Activated B cell treated with CpG ODN at 0.5 μM for 24 hours (primary cell): ENCODE measurements around the gene LRRC73. TPM values are rescaled to one million over a fixed set of nuclear protein-coding genes. Genes with fewer than 3 reads are reported as not detected.

Experiments used
- ATAC-seq: fragments of 200-7000 bp; cut with Tn5 transposase; one replicate; pipeline ENCODE4 v1.10.0; 2021; ENCODE audit warnings: low read depth, mild to moderate bottlenecking, moderate library complexity
- CTCF ChIA-PET: fragments of 350-600 bp; sonication (Branson Sonifier 250); formaldehyde crosslinking; loops from one replicate; lab custom pipeline; 2021; ENCODE audit warnings: antibody characterized with exemption; lab: Charles Lee
- POLR2A ChIA-PET: fragments of 350-600 bp; sonication (Branson Sonifier 250); formaldehyde crosslinking; loops from one replicate; lab custom pipeline; 2021; ENCODE audit warnings: antibody characterized with exemption; lab: Charles Lee
- DNase-seq: peaks from one replicate; pipeline ENCODE4 v3.0.0; 2022
- H3K27ac Mint-ChIP-seq: one replicate; pipeline ENCODE4 v1.8.0; 2020; ENCODE audit warnings: mixed read lengths
- H3K27me3 Mint-ChIP-seq: one replicate; pipeline ENCODE4 v1.8.0; 2021; ENCODE audit warnings: mixed read lengths
- H3K36me3 Mint-ChIP-seq: one replicate; pipeline ENCODE4 v1.8.0; 2021; ENCODE audit warnings: low read depth, mixed read lengths
- H3K4me1 Mint-ChIP-seq: one replicate; pipeline ENCODE4 v1.8.0; 2021; ENCODE audit warnings: mixed read lengths
- H3K4me3 Mint-ChIP-seq: one replicate; pipeline ENCODE4 v1.8.0; 2020; ENCODE audit warnings: mild to moderate bottlenecking, mixed read lengths
- H3K9me3 Mint-ChIP-seq: one replicate; pipeline ENCODE4 v1.8.0; 2020; ENCODE audit warnings: mixed read lengths
- CTCF ChIP-seq: fragments of 200-600 bp; IDR thresholded peaks from one replicate; pipeline ENCODE4 v1.8.0; 2022; ENCODE audit warnings: antibody characterized with exemption, mild to moderate bottlenecking
- intact Hi-C: fragments of 100-400 bp; cut with micrococcal nuclease; formaldehyde crosslinking; loops from one replicate; pipeline ENCODE4 v1.15.1; 2024
- total RNA-seq: library from RNA; stranded (reverse); gene quantifications from 2 replicates; pipeline ENCODE4 v1.2.3, GENCODE V29; 2022

Gene LRRC73
- total RNA-seq, 1 donor from 2014 or later, result 0.31 TPM

GRCh38 chr6:43497129-43497396 is 13.1 kb downstream of the LRRC73 start:
- Mint-ChIP-seq H3K27me3 (no peaks in the 10 kb centered on the region), H3K36me3 (peaks cover 55% of the 10 kb centered on the region)
- intact Hi-C loops, result no loop called here

GRCh38 chr6:43496370-43497128 is 13.6 kb downstream of the LRRC73 start:
- ATAC-seq (peak; percentile 60), DNase-seq (no peak)
- no peak overlapping the region for H3K27ac Mint-ChIP-seq
- intact Hi-C loops, result no loop called here
- H3K9me3 Mint-ChIP-seq, result no peaks in the 10 kb centered on the region
- H3K27me3 Mint-ChIP-seq, result no peaks in the 10 kb centered on the region
- ChIA-PET CTCF (interaction anchor here (1.0 to 1.4 kb wide), 2 partner anchors 10 to 43 kb away, joined by 7 read pairs; no protein-coding TSS in a partner anchor), POLR2A (interaction anchor here (0.8 to 1.1 kb wide), 2 partner anchors 21 to 303 kb away, joined by 3 to 4 read pairs; partner anchors contain the start of genes POLR1C and YIPF3)
- TF ChIP-seq CTCF, result no peak
- no peak overlapping the region for H3K4me3 Mint-ChIP-seq
- peaks cover 50% of the 10 kb centered on the region for H3K36me3 Mint-ChIP-seq
- peaks cover 7% of the 10 kb centered on the region for H3K4me1 Mint-ChIP-seq

More at GRCh38 chr6:43497129-43497396, 13.1 kb downstream of the LRRC73 start:
- no peak for ATAC-seq
- H3K27ac Mint-ChIP-seq, result no peak overlapping the region
- peaks cover 7% of the 10 kb centered on the region for H3K4me1 Mint-ChIP-seq
- H3K9me3 Mint-ChIP-seq, result no peaks in the 10 kb centered on the region
- no peak overlapping the region for H3K4me3 Mint-ChIP-seq
- DNase-seq, result no peak
- no peak for TF ChIP-seq CTCF
- ChIA-PET POLR2A (interaction anchor here (0.8 to 1.1 kb wide), 2 partner anchors 20 to 303 kb away, joined by 3 to 4 read pairs; partner anchors contain the start of genes POLR1C and YIPF3), CTCF (interaction anchor here (1.0 to 1.4 kb wide), 2 partner anchors 10 to 43 kb away, joined by 7 read pairs; no protein-coding TSS in a partner anchor)

- no peak overlapping the region for H3K4me3 Mint-ChIP-seq
- CTCF ChIA-PET, result interaction anchor here (1.9 kb wide), 1 partner anchor 39 kb away, joined by 4 read pairs; no protein-coding TSS in a partner anchor
Measured at GRCh38 chr6:43495409-43495941, 14.7 kb downstream of the LRRC73 start.

GRCh38 chr6:43494766-43495165 is 15.4 kb downstream of the LRRC73 start:
- DNase-seq (no peak), ATAC-seq (no peak)
- intact Hi-C loops, result no loop called here
- no peaks in the 10 kb centered on the region for H3K27me3 Mint-ChIP-seq
- H3K4me3 Mint-ChIP-seq, result no peak overlapping the region
- H3K36me3 Mint-ChIP-seq, result peaks cover 41% of the 10 kb centered on the region
- no peak for TF ChIP-seq CTCF
- peaks cover 7% of the 10 kb centered on the region for H3K4me1 Mint-ChIP-seq
- CTCF ChIA-PET, result interaction anchor here (1.9 kb wide), 1 partner anchor 38 kb away, joined by 4 read pairs; no protein-coding TSS in a partner anchor
- H3K27ac Mint-ChIP-seq, result no peak overlapping the region
- POLR2A ChIA-PET, result interaction anchor here (0.7 kb wide), 1 partner anchor 17 kb away, joined by 3 read pairs; the partner anchor contains the start of gene TJAP1
- H3K9me3 Mint-ChIP-seq, result no peaks in the 10 kb centered on the region

More at GRCh38 chr6:43495409-43495941, 14.7 kb downstream of the LRRC73 start:
- intact Hi-C loops, result no loop called here
- no peak for ATAC-seq
- no peak overlapping the region for H3K27ac Mint-ChIP-seq
- H3K4me1 Mint-ChIP-seq, result peaks cover 7% of the 10 kb centered on the region
- DNase-seq, result no peak
- H3K36me3 Mint-ChIP-seq, result peaks cover 41% of the 10 kb centered on the region
- H3K27me3 Mint-ChIP-seq, result no peaks in the 10 kb centered on the region
- TF ChIP-seq CTCF, result no peak
- H3K9me3 Mint-ChIP-seq, result no peaks in the 10 kb centered on the region
- POLR2A ChIA-PET, result no interaction called here

- CTCF ChIA-PET, result interaction anchor here (1.0 to 1.9 kb wide), 3 partner anchors 12 to 38 kb away, joined by 3 to 5 read pairs (median 4); no protein-coding TSS in a partner anchor
- DNase-seq, result no peak
- Mint-ChIP-seq H3K4me3 (no peak overlapping the region), H3K27ac (no peak overlapping the region), H3K9me3 (no peaks in the 10 kb centered on the region), H3K36me3 (peaks cover 37% of the 10 kb centered on the region), H3K27me3 (no peaks in the 10 kb centered on the region), H3K4me1 (peaks cover 7% of the 10 kb centered on the region)
- no peak for ATAC-seq
- intact Hi-C loops, result no loop called here
- POLR2A ChIA-PET, result interaction anchor here (0.7 kb wide), 1 partner anchor 17 kb away, joined by 3 read pairs; the partner anchor contains the start of gene TJAP1
- TF ChIP-seq CTCF, result no peak
Measured at GRCh38 chr6:43494321-43494720, 15.8 kb downstream of the LRRC73 start.
